Transverse colon (tissue), 4 donors: ENCODE measurements around the gene ARHGAP30. TPM values are rescaled to one million over a fixed set of nuclear protein-coding genes. Genes with fewer than 3 reads are reported as not detected.

ENCODE experiments used
- DNase-seq: peaks from one replicate; pipeline ENCODE4 v3.0.0-alpha.2; 2019
- H3K27ac ChIP-seq, 4 donors: fragments of 200-600 bp; sonication (generic); 2 replicates each; pipeline ENCODE4 v1.5.1; 2016 to 2018; ENCODE audit warnings: inconsistent platforms in 4 of 4
- H3K27me3 ChIP-seq: fragments of 200-600 bp; sonication (generic); 2 replicates; pipeline ENCODE4 v1.5.1; 2017; ENCODE audit warnings: inconsistent platforms
- H3K36me3 ChIP-seq, 4 donors: fragments of 200-600 bp; sonication (generic); 2 replicates each; pipeline ENCODE4 v1.5.1; 2017 to 2019; ENCODE audit warnings: inconsistent platforms in 4 of 4
- H3K4me1 ChIP-seq, 4 donors: fragments of 200-600 bp; sonication (generic); 2 replicates each; pipeline ENCODE4 v1.5.1; 2017 to 2020; ENCODE audit warnings: inconsistent platforms in 4 of 4
- H3K4me3 ChIP-seq, 4 donors: fragments of 200-600 bp; sonication (generic); 1 replicate in 1 of 4; 2 replicates in 3 of 4; pipeline versions ENCODE4 v1.5.1 to v1.6.1; 2017 to 2019; ENCODE audit warnings: inconsistent platforms in 4 of 4
- H3K9me3 ChIP-seq, 2 donors: fragments of 200-600 bp; sonication (generic); 2 replicates each; pipeline ENCODE4 v1.5.1; 2017 to 2019; ENCODE audit warnings: inconsistent platforms in 2 of 2
- EP300 ChIP-seq: sonication (generic); formaldehyde crosslinking; IDR thresholded peaks from one replicate; pipeline ENCODE4 v1.6.1; 2017; ENCODE audit warnings: antibody characterized with exemption, low read depth
- POLR2A ChIP-seq: fragments of 450-650 bp; IDR thresholded peaks from one replicate; pipeline ENCODE4 v1.6.1; 2016; ENCODE audit warnings: antibody characterized with exemption, mild to moderate bottlenecking, moderate library complexity
- POLR2AphosphoS5 ChIP-seq, 3 donors: sonication (generic); formaldehyde crosslinking; IDR thresholded peaks; one replicate each; pipeline ENCODE4 v1.6.1; 2016; ENCODE audit warnings: antibody characterized with exemption in 3 of 3
- WGBS, 2 donors: methylation state at CpG; one replicate each; pipeline ENCODE4 v1.1.5; 2018; ENCODE audit warnings: low coverage in 1 of 2; 5-methylcytosine and 5-hydroxymethylcytosine counted together
- in situ Hi-C, 4 donors: fragments of 200-750 bp; cut with MboI; loops; one replicate each; pipeline versions ENCODE4 v1.15.0 to v1.15.1; 2017; ENCODE audit warnings: low sequenced_read_pairs in 3 of 4, low pct_ligation_motif_present in 1 of 4, low pct_unique_long_range_greater_than_20kb in 1 of 4
- intact Hi-C: fragments of 100-400 bp; cut with DNase I; formaldehyde crosslinking; loops from one replicate; pipeline ENCODE4 v1.15.1; 2023; ENCODE audit warnings: low total_unique reads
- total RNA-seq, 4 donors: library from RNA; depleted of rRNA; stranded (reverse); fragments of >200 nt; gene quantifications; one replicate each; pipeline ENCODE4 v1.1.0, GENCODE V29; 2016
- TF ChIP-seq, protein P1 (sequence below), 5 experiments: fragments of 200-600 bp in 3 of 5; fragments of 450-650 bp in 2 of 5; sonication (generic) in 3 of 5; IDR thresholded peaks; 1 replicate in 2 of 5; 2 replicates in 3 of 5; pipeline ENCODE4 v1.5.1; 2016 to 2017; ENCODE audit warnings: antibody characterized with exemption in 5 of 5, inconsistent platforms in 3 of 5, mild to moderate bottlenecking in 2 of 5, moderate library complexity in 1 of 5

Gene ARHGAP30
- total RNA-seq, 4 donors from 2014 or later, result 0.60 to 11.0 (median 4.4) TPM

DNA sequence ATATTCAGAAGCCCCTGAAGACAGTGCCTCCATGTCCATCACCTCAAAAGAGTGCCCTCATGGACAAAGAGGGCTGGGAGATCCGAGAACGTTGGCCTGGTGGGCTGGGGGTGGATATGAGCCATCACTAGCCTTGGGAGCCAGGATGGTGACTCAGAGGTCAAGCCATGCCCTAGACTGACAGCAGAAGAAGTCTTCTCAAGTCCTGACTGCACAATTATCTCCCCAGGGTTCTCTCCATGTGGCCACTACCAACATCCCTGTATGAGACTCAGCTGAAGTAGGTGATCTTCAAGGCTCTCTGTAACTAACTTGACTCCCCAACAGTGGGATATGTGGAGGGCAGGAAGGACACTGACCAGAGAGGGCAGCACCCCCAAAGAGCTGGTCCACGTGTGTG is 16.8 kb downstream of the ARHGAP30 start:
- Histone ChIP-seq H3K36me3 (no peaks in the 10 kb centered on the region), H3K4me1 (no peaks in the 10 kb centered on the region), H3K27me3 (no peaks in the 10 kb centered on the region), H3K4me3 (no peak overlapping the region), H3K9me3 (no peaks in the 10 kb centered on the region), H3K27ac (no peak overlapping the region)
- no peak for DNase-seq
- WGBS, 2 donors, result 72 to 100% methylated on average over 1 to 3 of the region's 3 CpGs
- intact Hi-C loops (no loop called here), in situ Hi-C loops (loop anchor here in 1 of 4 donors (25.0 kb wide), 1 partner anchor 684 kb away; the partner anchor contains the start of gene DUSP12)
- TF ChIP-seq POLR2AphosphoS5 (IDR thresholded peaks at IDR 0.05) (no peak), POLR2A (no peak), EP300 (no peak)
- TF ChIP-seq, protein P1, sequence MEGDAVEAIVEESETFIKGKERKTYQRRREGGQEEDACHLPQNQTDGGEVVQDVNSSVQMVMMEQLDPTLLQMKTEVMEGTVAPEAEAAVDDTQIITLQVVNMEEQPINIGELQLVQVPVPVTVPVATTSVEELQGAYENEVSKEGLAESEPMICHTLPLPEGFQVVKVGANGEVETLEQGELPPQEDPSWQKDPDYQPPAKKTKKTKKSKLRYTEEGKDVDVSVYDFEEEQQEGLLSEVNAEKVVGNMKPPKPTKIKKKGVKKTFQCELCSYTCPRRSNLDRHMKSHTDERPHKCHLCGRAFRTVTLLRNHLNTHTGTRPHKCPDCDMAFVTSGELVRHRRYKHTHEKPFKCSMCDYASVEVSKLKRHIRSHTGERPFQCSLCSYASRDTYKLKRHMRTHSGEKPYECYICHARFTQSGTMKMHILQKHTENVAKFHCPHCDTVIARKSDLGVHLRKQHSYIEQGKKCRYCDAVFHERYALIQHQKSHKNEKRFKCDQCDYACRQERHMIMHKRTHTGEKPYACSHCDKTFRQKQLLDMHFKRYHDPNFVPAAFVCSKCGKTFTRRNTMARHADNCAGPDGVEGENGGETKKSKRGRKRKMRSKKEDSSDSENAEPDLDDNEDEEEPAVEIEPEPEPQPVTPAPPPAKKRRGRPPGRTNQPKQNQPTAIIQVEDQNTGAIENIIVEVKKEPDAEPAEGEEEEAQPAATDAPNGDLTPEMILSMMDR (IDR thresholded peaks at IDR 0.05), result no peak

DNA sequence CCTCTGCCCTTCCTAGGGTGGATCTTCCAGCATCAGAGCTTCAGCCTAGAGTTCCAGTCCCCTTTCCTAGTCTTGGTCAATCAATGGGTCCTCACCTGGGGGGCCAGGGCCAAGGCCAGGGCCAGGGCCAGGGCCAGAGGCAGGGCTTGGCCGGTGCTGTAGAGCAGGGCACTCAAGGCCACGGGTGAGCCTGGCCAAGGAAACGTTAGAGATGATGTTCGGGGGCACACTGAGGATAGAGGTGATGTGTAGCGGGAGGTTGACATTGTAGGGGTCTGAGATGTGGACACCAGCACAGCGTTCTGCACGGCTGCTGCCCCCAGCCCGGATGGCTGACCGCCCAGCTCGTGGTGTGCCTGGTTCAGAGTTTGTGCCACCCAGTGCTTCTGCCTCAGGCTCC is 18.5 kb downstream of the ARHGAP30 start:
- no peak overlapping the region for H3K4me3 ChIP-seq
- H3K27me3 ChIP-seq, result no peaks in the 10 kb centered on the region
- WGBS, 2 donors, result 91% methylated on average over 10 of the region's 10 CpGs; no CpG with 5 or more reads in 1 of the 2 donors
- H3K36me3 ChIP-seq, result no peaks in the 10 kb centered on the region
- H3K9me3 ChIP-seq, result no peaks in the 10 kb centered on the region
- no peak for DNase-seq
- in situ Hi-C loops, result loop anchor here in 1 of 4 donors (25.0 kb wide), 1 partner anchor 686 kb away; the partner anchor contains the start of gene DUSP12
- H3K4me1 ChIP-seq, result peaks cover 0 to 9% (median 5%) of the 10 kb centered on the region in 4 donors
- intact Hi-C loops, result no loop called here
- no peak for TF ChIP-seq EP300
- no peak for TF ChIP-seq POLR2AphosphoS5 (IDR thresholded peaks at IDR 0.05)
- TF ChIP-seq, protein P1 (IDR thresholded peaks at IDR 0.05), result no peak
- TF ChIP-seq POLR2A, result no peak
- H3K27ac ChIP-seq, result no peak overlapping the region

DNA sequence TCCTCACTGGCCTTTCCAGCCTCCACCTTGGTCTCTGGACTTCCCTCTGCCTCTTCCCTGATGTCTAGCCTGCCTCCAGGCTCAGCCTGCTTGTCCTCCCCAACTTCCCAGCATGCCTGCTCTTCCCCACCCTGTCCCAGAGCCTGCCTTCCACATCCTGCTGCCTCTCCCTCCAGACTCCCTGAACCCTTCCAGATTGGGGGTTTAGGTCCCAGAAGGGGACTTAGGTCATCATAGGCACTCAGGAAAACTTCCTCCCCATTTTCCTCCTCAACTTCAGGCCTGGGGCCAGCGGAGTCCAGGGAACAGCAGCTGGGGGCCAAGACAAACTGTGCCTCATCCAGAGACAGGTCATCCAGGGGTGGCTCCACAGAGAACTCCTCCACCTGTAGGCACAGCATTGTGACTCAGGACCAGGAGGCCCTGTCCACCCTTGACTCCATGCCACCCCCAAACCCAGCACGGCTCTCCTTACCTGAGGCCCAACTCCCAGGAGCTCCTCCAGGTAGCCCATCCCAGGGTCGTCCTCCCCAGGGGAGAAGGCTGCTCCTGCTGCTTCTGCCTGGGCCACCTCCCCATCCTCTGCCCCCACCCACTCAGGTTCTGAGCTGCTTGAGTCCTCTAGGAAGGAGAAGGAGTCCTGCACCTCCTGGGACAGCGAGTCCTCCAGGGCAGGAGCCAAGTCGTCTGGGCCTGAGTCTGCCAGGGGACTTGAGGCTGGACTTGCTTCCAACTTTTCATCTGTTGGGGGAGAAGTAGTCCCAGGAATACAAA is 20.6 kb downstream of the ARHGAP30 start:
- Histone ChIP-seq H3K4me3 (no peak overlapping the region), H3K27me3 (no peaks in the 10 kb centered on the region), H3K27ac (no peak overlapping the region), H3K36me3 (no peaks in the 10 kb centered on the region), H3K9me3 (no peaks in the 10 kb centered on the region), H3K4me1 (peaks cover 2 to 15% (median 11%) of the 10 kb centered on the region in 4 donors)
- in situ Hi-C loops (no loop called here), intact Hi-C loops (no loop called here)
- no peak for DNase-seq
- 92% methylated on average over 5 of the region's 5 CpGs; no CpG with 5 or more reads in 1 of the 2 donors for WGBS, 2 donors
- TF ChIP-seq, protein P1 (IDR thresholded peaks at IDR 0.05), result no peak
- no peak for TF ChIP-seq EP300
- no peak for TF ChIP-seq POLR2A
- TF ChIP-seq POLR2AphosphoS5 (IDR thresholded peaks at IDR 0.05), result no peak

DNA sequence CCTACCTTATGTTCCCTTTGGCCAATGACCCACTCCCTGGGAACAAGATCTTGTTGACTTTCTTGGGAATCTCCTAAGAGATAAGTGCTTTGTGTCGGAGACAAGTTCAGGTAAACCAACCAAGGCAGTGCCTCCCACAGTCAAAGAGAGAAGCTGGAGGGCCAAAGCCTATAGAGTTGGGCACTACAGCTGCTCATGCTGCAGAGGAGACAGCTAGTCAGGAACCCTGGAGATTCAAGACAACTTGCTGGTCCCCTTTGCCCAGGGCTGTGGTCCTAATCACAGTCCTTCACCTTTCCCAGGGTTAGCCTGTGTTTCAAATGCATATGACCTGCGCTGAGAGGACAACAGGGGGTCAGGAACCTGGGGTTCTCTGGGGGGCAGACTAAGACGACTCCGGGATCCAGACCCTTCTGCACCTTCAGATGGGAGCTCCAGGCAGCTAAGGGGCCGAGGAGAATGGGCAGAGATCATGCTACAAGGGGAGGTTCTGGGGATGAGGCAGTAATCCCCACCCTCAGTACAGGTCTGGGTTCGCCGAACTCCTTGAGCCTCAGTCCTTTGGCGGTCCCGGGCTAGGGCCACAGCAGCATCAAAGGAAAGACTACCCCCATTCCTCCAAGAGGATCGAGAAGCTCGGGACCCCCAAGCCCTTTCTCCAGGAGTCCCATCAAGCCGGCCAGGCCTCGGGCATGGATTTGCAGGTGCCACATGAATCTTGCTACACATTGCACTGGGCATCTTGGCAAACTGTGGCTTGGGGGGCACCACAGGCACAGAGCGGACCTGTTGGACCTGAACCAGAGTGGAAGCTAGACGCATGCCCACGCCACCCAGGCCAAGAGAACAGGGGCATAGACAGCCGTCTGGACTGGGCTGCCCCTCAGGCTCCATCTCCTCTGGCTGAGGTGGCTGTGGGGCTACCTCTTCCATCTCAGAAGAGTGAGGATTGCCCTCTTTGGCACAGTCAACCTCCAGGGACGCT is 22.0 kb downstream of the ARHGAP30 start:
- in situ Hi-C loops, result no loop called here

More for the DNA sequence above, 22.0 kb downstream of the ARHGAP30 start:
- Histone ChIP-seq H3K9me3 (no peaks in the 10 kb centered on the region), H3K36me3 (peaks cover 0 to 4% (median 0%) of the 10 kb centered on the region in 4 donors), H3K4me1 (peaks cover 5 to 19% (median 14%) of the 10 kb centered on the region in 4 donors), H3K27me3 (no peaks in the 10 kb centered on the region), H3K4me3 (no peak overlapping the region), H3K27ac (peak overlapping the region; percentile 97 to 100 (median 98))
- WGBS, 2 donors, result 97% methylated on average over 14 of the region's 18 CpGs; no CpG with 5 or more reads in 1 of the 2 donors
- no peak for TF ChIP-seq EP300
- DNase-seq, result no peak
- intact Hi-C loops, result no loop called here
